Measurements from ENCODE around the gene CDK19. TPM values are rescaled to one million over a fixed set of nuclear protein-coding genes. Genes with fewer than 3 reads are reported as not detected.

The CDK19 gene
- polyA plus RNA-seq, 1 donor (not counting 4 experiments of a cell fraction or from before 2014, with no cell fraction given), result 6.4 TPM

GRCh38 chr6:110562316-110562915 lies 252.9 kb downstream of the CDK19 start:
- H4K20me1 ChIP-seq (ENCODE audit: control insufficient read depth, extremely low read depth, insufficient read depth, low read length), result no peaks in the 10 kb centered on the region
- no peak for DNase-seq (ENCODE audit: low read depth, low spot score)
- TF ChIP-seq EZH2 (IDR thresholded peaks at IDR 0.05; ENCODE audit: low read length) (no peak), CTCF (optimal IDR thresholded peaks at IDR 0.05 in 1 of 3, IDR thresholded peaks at IDR 0.05 in 1 of 3, conservative IDR thresholded peaks at IDR 0.05 in 1 of 3; ENCODE audit: extremely low read depth in 1 of 3, insufficient read depth in 2 of 3, low read length in 3 of 3) (no peak)
- dilution Hi-C loops (cut with MboI; ENCODE audit: extremely low pct_ligation_motif_present, low sequenced_read_pairs), result no loop called here
- H2AFZ ChIP-seq (ENCODE audit: control insufficient read depth, low read length), result no peak overlapping the region
- no peaks in the 10 kb centered on the region for H3K79me2 ChIP-seq (ENCODE audit: control insufficient read depth, insufficient read depth, low read length)
- H3K27me3 ChIP-seq (ENCODE audit: control insufficient read depth, extremely low read depth, insufficient read depth, low read length), result no peaks in the 10 kb centered on the region
- no peaks in the 10 kb centered on the region for H3K4me1 ChIP-seq (ENCODE audit: control insufficient read depth, extremely low read depth, insufficient read depth, low read length)
- H3K36me3 ChIP-seq (ENCODE audit: control insufficient read depth in 2 of 2, extremely low read depth in 1 of 2, insufficient read depth in 2 of 2, low read length in 2 of 2), result no peaks in the 10 kb centered on the region
- FAIRE-seq, result no peak
- no peak overlapping the region for H3K9ac ChIP-seq (ENCODE audit: control insufficient read depth, extremely low read depth, insufficient read depth, low read length)
- no peaks in the 10 kb centered on the region for H3K9me1 ChIP-seq (ENCODE audit: control insufficient read depth, extremely low read depth, insufficient read depth, low read length)
- no peaks in the 10 kb centered on the region for H3K9me3 ChIP-seq (ENCODE audit: control insufficient read depth, low read depth, low read length)
- no peak overlapping the region for H3K4me3 ChIP-seq (ENCODE audit: control insufficient read depth in 2 of 3, extremely low read depth in 1 of 3, insufficient read depth in 2 of 3, low read depth in 1 of 3, low read length in 3 of 3)
- no peak overlapping the region for H3K4me2 ChIP-seq (ENCODE audit: control insufficient read depth, extremely low read depth, insufficient read depth, low read depth, low read length)
- H3K27ac ChIP-seq (ENCODE audit: control insufficient read depth, insufficient read depth, low read length), result no peak overlapping the region

- FAIRE-seq (no peak), DNase-seq (ENCODE audit: low read depth, low spot score) (no peak)
- dilution Hi-C loops (cut with MboI; ENCODE audit: extremely low pct_ligation_motif_present, low sequenced_read_pairs), result no loop called here
- Histone ChIP-seq H3K9me3 (ENCODE audit: control insufficient read depth, low read depth, low read length) (no peaks in the 10 kb centered on the region), H3K4me3 (ENCODE audit: control insufficient read depth in 2 of 3, extremely low read depth in 1 of 3, insufficient read depth in 2 of 3, low read depth in 1 of 3, low read length in 3 of 3) (no peak overlapping the region), H4K20me1 (ENCODE audit: control insufficient read depth, extremely low read depth, insufficient read depth, low read length) (no peaks in the 10 kb centered on the region), H3K79me2 (ENCODE audit: control insufficient read depth, insufficient read depth, low read length) (no peaks in the 10 kb centered on the region), H3K27ac (ENCODE audit: control insufficient read depth, insufficient read depth, low read length) (no peak overlapping the region), H3K27me3 (ENCODE audit: control insufficient read depth, extremely low read depth, insufficient read depth, low read length) (no peaks in the 10 kb centered on the region), H3K4me2 (ENCODE audit: control insufficient read depth, extremely low read depth, insufficient read depth, low read depth, low read length) (no peak overlapping the region), H3K4me1 (ENCODE audit: control insufficient read depth, extremely low read depth, insufficient read depth, low read length) (no peaks in the 10 kb centered on the region), H3K9me1 (ENCODE audit: control insufficient read depth, extremely low read depth, insufficient read depth, low read length) (no peaks in the 10 kb centered on the region), H3K36me3 (ENCODE audit: control insufficient read depth in 2 of 2, extremely low read depth in 1 of 2, insufficient read depth in 2 of 2, low read length in 2 of 2) (no peaks in the 10 kb centered on the region), H3K9ac (ENCODE audit: control insufficient read depth, extremely low read depth, insufficient read depth, low read length) (no peak overlapping the region), H2AFZ (ENCODE audit: control insufficient read depth, low read length) (no peak overlapping the region)
- TF ChIP-seq CTCF (optimal IDR thresholded peaks at IDR 0.05 in 1 of 3, IDR thresholded peaks at IDR 0.05 in 1 of 3, conservative IDR thresholded peaks at IDR 0.05 in 1 of 3; ENCODE audit: extremely low read depth in 1 of 3, insufficient read depth in 2 of 3, low read length in 3 of 3) (no peak), EZH2 (IDR thresholded peaks at IDR 0.05; ENCODE audit: low read length) (no peak)
These were observed 253.6 kb downstream of the CDK19 start for GRCh38 chr6:110561696-110562095.
